GM10266 (cell line): ENCODE measurements around the gene U2AF1L4.
A peak's percentile ranks its signal among the peaks of the same experiment; 100 is the strongest.

ENCODE experiments used
- DNase-seq: peaks from one replicate; pipeline ENCODE4 v3.0.0; 2012; ENCODE audit errors: extremely low spot score
- TF ChIP-seq, protein P1 (sequence below): IDR thresholded peaks from 2 replicates; pipeline ENCODE4 v1.5.1; 2012; ENCODE audit warnings: mild to moderate bottlenecking, low read depth; ENCODE audit not compliant: control insufficient read depth, insufficient read depth; ENCODE audit errors: missing control alignments

U2AF1L4 gene

DNA sequence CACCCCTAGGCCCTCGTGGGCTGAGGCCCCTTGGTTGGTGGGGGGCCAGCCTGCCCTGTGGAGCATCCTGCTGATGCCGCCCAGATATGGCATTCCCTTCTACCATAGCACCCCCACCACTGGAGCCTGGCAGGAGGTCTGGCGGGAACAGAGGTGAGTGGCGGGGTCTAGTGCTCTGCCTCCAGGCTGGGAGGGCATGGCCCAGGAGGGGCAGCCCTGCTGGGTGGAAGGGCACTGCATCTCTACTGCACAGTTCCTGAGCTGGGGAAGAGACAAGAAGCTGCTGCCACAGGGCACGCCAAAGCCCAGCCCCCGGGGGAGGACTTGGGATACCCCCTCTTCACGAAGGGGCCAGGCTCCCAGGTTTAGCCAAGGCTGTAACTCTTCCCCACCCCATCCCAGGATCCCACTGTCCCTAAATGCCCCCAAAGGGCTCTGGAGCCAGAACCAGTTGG lies 29.8 kb downstream of the U2AF1L4 start:
- no peak for DNase-seq
- TF ChIP-seq, protein P1, sequence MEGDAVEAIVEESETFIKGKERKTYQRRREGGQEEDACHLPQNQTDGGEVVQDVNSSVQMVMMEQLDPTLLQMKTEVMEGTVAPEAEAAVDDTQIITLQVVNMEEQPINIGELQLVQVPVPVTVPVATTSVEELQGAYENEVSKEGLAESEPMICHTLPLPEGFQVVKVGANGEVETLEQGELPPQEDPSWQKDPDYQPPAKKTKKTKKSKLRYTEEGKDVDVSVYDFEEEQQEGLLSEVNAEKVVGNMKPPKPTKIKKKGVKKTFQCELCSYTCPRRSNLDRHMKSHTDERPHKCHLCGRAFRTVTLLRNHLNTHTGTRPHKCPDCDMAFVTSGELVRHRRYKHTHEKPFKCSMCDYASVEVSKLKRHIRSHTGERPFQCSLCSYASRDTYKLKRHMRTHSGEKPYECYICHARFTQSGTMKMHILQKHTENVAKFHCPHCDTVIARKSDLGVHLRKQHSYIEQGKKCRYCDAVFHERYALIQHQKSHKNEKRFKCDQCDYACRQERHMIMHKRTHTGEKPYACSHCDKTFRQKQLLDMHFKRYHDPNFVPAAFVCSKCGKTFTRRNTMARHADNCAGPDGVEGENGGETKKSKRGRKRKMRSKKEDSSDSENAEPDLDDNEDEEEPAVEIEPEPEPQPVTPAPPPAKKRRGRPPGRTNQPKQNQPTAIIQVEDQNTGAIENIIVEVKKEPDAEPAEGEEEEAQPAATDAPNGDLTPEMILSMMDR = no peak

DNA sequence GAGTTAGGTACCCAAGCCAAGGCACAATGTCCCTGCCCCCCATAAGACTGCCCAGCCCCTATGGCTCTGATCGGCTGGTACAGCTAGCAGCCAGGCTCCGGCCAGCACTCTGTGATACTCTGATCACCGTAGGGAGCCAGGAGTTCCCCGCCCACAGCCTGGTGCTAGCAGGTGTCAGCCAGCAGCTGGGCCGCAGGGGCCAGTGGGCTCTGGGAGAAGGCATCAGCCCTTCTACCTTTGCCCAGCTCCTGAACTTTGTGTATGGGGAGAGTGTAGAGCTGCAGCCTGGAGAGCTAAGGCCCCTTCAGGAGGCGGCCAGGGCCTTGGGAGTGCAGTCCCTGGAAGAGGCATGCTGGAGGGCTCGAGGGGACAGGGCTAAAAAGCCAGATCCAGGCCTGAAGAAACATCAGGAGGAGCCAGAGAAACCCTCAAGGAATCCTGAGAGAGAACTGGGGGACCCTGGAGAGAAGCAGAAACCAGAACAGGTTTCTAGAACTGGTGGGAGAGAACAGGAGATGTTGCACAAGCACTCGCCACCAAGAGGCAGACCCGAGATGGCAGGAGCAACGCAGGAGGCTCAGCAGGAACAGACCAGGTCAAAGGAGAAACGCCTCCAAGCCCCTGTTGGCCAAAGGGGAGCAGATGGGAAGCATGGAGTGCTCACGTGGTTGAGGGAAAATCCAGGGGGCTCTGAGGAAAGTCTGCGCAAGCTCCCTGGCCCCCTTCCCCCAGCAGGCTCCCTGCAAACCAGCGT lies 30.4 kb downstream of the U2AF1L4 start:
- TF ChIP-seq, protein P1 = peak; percentile 43
- DNase-seq = no peak

DNA sequence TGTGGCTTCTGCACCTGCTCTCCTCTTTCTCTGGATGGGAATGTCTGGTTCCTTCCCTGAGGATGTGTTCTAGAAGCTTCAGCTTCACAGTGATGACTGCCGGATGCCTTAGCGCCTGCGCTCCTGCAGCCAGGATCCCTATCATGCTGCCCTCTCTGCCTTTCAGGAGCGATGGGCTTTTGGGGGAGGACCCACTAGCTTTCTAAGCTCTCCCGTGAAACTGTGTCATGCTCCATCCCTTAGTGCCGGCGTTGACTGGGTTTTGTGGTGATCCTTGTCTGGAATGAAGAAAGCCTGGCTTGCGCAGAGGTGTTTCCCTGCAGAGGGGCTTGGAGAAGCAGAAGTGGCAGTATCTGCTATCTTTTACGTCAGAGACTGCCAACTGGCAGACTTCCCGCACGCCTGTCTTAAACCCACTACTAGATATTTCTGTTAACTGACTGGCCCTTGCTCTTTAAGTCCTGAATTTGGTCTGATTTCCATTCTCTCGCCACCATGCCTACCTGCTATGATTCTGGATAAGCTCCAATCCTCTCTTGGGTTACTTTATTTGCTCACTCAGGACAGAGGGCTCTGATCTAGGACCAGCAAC lies 31.2 kb downstream of the U2AF1L4 start:
- DNase-seq = no peak
- TF ChIP-seq, protein P1 = no peak

DNA sequence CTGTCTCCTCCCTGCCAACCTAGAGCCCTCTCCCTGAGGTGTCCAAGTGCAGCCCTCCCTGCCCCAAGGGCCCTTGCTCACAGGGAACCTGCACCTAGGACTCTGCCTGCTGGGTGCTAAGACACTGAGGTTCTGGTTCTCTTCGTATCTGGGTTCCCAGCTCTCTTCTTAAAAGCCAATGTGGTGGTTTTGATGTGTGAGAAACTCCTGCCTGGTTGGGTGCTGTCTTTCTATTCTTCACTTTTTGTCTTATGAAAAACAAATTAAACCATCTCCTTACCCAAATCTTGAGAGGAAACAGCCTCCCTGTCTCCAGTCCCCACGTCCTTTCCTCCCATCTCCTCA lies 31.7 kb downstream of the U2AF1L4 start:
- TF ChIP-seq, protein P1 = no peak
- no peak for DNase-seq

DNA sequence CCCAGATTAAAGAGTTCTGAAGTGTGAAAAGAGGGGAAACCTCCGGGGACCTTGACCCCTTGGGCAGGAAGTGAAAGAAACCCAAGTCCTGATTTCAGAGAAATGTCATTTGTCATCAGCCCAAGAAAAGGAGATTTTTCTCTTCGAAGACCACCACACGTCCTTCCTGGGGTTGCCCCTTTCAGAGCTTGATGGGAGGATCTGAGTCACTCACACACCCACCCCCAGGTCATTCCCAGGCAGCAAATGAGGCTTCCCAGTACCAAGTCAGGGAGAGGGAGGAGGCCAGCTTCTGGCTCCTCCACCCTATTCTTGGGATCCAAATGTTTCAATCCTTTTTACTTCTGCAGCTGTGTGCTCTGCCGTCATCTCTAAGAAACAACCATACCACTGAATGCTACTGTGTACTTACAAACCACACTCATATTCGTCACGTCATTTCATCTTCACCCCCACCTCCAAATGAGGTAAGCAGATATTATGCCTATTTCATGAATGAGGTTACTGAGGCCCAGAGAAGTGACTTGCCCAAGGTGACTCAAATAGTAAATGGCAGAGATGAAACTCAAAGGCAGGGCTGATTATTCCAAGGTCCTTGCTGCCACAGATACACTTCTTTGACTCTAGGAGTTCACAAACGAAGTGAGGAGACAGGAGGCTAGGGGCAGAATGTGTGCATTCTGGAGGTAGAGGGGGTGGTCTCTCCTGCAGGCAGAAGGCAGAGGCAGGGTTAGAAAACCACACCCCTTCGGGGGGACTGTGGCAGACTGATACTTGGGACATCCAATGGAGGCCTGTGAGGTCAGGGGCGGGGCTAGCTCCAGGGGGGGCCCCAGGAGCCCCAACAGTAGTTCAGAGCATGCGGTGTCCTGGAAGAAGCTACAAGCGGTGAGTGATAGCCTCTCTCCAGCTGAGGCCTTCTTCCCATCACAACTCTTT lies 32.4 kb downstream of the U2AF1L4 start:
- DNase-seq = peak; percentile 86

DNA sequence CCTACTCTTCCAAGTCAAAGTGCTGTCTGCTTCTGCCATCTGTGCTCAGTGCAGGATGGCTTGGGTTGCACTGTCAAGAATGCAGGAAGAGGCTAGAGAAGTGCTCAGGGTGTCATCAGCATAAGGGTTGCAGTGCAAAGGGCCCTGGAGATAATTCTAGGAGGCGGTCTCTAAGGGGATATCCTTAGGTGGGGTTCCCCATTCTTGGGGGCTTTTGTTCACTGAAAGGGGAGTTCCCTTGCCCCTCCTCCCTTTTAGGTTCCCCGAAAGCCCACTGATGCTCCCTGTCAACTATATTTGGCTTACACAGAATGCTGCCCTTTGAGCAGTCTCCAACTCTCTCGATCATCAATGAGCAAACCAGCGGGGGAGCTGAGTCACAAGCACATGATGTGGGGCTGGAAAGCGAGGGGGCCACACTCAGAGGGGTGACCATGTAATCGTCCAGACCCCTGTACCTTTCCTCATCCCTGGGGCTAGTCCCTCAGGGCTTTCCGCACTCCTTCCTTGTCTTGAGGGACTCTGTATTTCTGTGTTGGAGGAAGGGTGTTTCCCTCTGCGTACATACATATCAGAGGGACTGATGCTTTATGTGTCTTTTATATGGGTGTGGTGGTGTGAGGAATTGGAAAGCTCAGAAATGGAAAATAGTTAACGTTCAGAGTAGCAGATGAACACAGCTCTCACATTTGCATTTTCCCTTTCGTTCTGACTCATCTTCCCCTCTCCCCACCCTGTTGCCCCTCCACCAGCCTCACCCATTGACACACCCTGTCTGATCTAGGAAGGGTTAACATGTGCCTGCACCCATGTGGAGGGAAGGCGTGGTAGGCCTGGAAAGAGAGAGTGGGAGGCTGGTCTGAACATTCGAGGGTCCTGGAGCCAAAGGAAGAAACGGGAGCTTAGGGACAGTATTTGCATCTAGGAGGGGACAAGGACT lies 34.2 kb downstream of the U2AF1L4 start:
- TF ChIP-seq, protein P1 = no peak
- DNase-seq = peak; percentile 71

More for the DNA sequence above, 32.4 kb downstream of the U2AF1L4 start:
- TF ChIP-seq, protein P1 = no peak
